ENCODE measurements around the gene MPZL1. TPM values are rescaled to one million over a fixed set of nuclear protein-coding genes. Genes with fewer than 3 reads are reported as not detected.

The MPZL1 gene
- total RNA-seq, 1 donor from 2014 or later = 85.2 TPM

GRCh38 chr1:167723707-167724323, 2.0 kb downstream of the MPZL1 start:
- no peak overlapping the region for H3K27ac ChIP-seq

GRCh38 chr1:167726008-167726407, 4.2 kb downstream of the MPZL1 start:
- H3K27me3 ChIP-seq = no peaks in the 10 kb centered on the region
- no peaks in the 10 kb centered on the region for H3K9me3 ChIP-seq
- peaks cover 23% of the 10 kb centered on the region for H3K4me1 ChIP-seq
- DNase-seq (no peak), ATAC-seq (no peak)
- TF ChIP-seq CTCF (IDR thresholded peaks at IDR 0.05) = no peak
- peaks cover 9% of the 10 kb centered on the region for H3K36me3 ChIP-seq
- no peak overlapping the region for H3K27ac ChIP-seq
- intact Hi-C loops (cut with DNase I) = loop anchor here (10.0 kb wide), 1 partner anchor 69 kb away; no protein-coding TSS in a partner anchor
- H3K4me3 ChIP-seq = no peak overlapping the region

More at GRCh38 chr1:167723707-167724323, 2.0 kb downstream of the MPZL1 start:
- no peaks in the 10 kb centered on the region for H3K9me3 ChIP-seq
- H3K4me1 ChIP-seq = peaks cover 26% of the 10 kb centered on the region
- no peaks in the 10 kb centered on the region for H3K36me3 ChIP-seq
- intact Hi-C loops (cut with DNase I) = loop anchor here (10.0 kb wide), 1 partner anchor 71 kb away; no protein-coding TSS in a partner anchor
- no peak for TF ChIP-seq CTCF (IDR thresholded peaks at IDR 0.05)
- H3K4me3 ChIP-seq = no peak overlapping the region
- DNase-seq (no peak), ATAC-seq (no peak)
- no peaks in the 10 kb centered on the region for H3K27me3 ChIP-seq

GRCh38 chr1:167728818-167729410, 7.1 kb downstream of the MPZL1 start:
- intact Hi-C loops (cut with DNase I) = loop anchor here (10.0 kb wide), 1 partner anchor 66 kb away; no protein-coding TSS in a partner anchor
- Histone ChIP-seq H3K4me3 (no peak overlapping the region), H3K27me3 (no peaks in the 10 kb centered on the region), H3K9me3 (no peaks in the 10 kb centered on the region), H3K4me1 (peaks cover 10% of the 10 kb centered on the region), H3K36me3 (peaks cover 9% of the 10 kb centered on the region), H3K27ac (no peak overlapping the region)
- ATAC-seq (no peak), DNase-seq (no peak)
- TF ChIP-seq CTCF (IDR thresholded peaks at IDR 0.05) = no peak

- no peaks in the 10 kb centered on the region for H3K4me1 ChIP-seq
- H3K36me3 ChIP-seq = peaks cover 9% of the 10 kb centered on the region
- no peak for DNase-seq
- no peak for TF ChIP-seq CTCF (IDR thresholded peaks at IDR 0.05)
- no peak for ATAC-seq
- no peaks in the 10 kb centered on the region for H3K27me3 ChIP-seq
- intact Hi-C loops (cut with DNase I) = no loop called here
- no peaks in the 10 kb centered on the region for H3K9me3 ChIP-seq
- no peak overlapping the region for H3K4me3 ChIP-seq
- H3K27ac ChIP-seq = no peak overlapping the region
Observed at GRCh38 chr1:167734227-167734626, 12.4 kb downstream of the MPZL1 start.

GRCh38 chr1:167734841-167735240, 13.1 kb downstream of the MPZL1 start:
- Histone ChIP-seq H3K36me3 (peaks cover 9% of the 10 kb centered on the region), H3K4me1 (no peaks in the 10 kb centered on the region), H3K4me3 (no peak overlapping the region), H3K9me3 (no peaks in the 10 kb centered on the region), H3K27me3 (no peaks in the 10 kb centered on the region), H3K27ac (no peak overlapping the region)
- TF ChIP-seq CTCF (IDR thresholded peaks at IDR 0.05) = no peak
- intact Hi-C loops (cut with DNase I) = no loop called here
- no peak for ATAC-seq
- DNase-seq = no peak

All from upper lobe of right lung (tissue), 1 donor.